ACHN (cell line): ENCODE measurements around the gene UGT2B10.
"Not testable (repeated sequence)": the region's sequence is repeated elsewhere in the genome, so short reads cannot be mapped to it uniquely, and the experiment has no call there.

Source experiments
- DNase-seq: peaks from one replicate; pipeline ENCODE4 v3.0.0-alpha.2; 2015
- in situ Hi-C: cut with HindIII; loops from 2 replicates; pipeline ENCODE4 v1.10.0; 2017; ENCODE audit warnings: low sequenced_read_pairs, low pct_ligation_motif_present, low pct_unique_long_range_greater_than_20kb

The UGT2B10 gene

GRCh38 chr4:68815617-68816409 is at the start of gene UGT2B10:
TSS of gene UGT2B10 (plus strand) at chr4:68815994. CDS start at chr4:68816020, 26 bp downstream.
- in situ Hi-C loops, DNase-seq: not testable (repeated sequence)

GRCh38 chr4:68771836-68772235 is 44.0 kb upstream of the UGT2B10 start:
- DNase-seq, in situ Hi-C loops: not testable (repeated sequence)

- in situ Hi-C loops: no loop called here
- DNase-seq: no peak
Observed at GRCh38 chr4:68773699-68774098, 42.1 kb upstream of the UGT2B10 start.

- in situ Hi-C loops: no loop called here
Observed at GRCh38 chr4:68780232-68780631, 35.6 kb upstream of the UGT2B10 start.

GRCh38 chr4:68797048-68797447 is 18.7 kb upstream of the UGT2B10 start:
- no peak for DNase-seq
- in situ Hi-C loops: no loop called here

More at GRCh38 chr4:68780232-68780631, 35.6 kb upstream of the UGT2B10 start:
- no peak for DNase-seq

GRCh38 chr4:68797618-68798017 is 18.2 kb upstream of the UGT2B10 start:
- in situ Hi-C loops: no loop called here
- no peak for DNase-seq

GRCh38 chr4:68803013-68803412 is 12.8 kb upstream of the UGT2B10 start:
- DNase-seq: no peak
- in situ Hi-C loops: no loop called here

- DNase-seq: no peak
- in situ Hi-C loops: no loop called here
Observed at GRCh38 chr4:68808060-68808459, 7.7 kb upstream of the UGT2B10 start.

GRCh38 chr4:68810919-68811318 is 4.9 kb upstream of the UGT2B10 start:
- DNase-seq: no peak
- in situ Hi-C loops: no loop called here

GRCh38 chr4:68816410-68817265 is 844 bp downstream of the UGT2B10 start:
- in situ Hi-C loops: not testable (repeated sequence)

GRCh38 chr4:68817386-68817785 is 1.6 kb downstream of the UGT2B10 start:
- in situ Hi-C loops: no loop called here
- no peak for DNase-seq

More at GRCh38 chr4:68816410-68817265, 844 bp downstream of the UGT2B10 start:
- DNase-seq: not testable (repeated sequence)

- in situ Hi-C loops: not testable (repeated sequence)
Observed at GRCh38 chr4:68818030-68818462, 2.3 kb downstream of the UGT2B10 start.

GRCh38 chr4:68831642-68832041 is 15.8 kb downstream of the UGT2B10 start:
- DNase-seq: no peak
- in situ Hi-C loops: no loop called here

More at GRCh38 chr4:68818030-68818462, 2.3 kb downstream of the UGT2B10 start:
- DNase-seq: not testable (repeated sequence)

GRCh38 chr4:68850293-68850692 is 34.5 kb downstream of the UGT2B10 start:
- no peak for DNase-seq
- in situ Hi-C loops: no loop called here

- in situ Hi-C loops: no loop called here
- no peak for DNase-seq
Observed at GRCh38 chr4:68855771-68856170, 40.0 kb downstream of the UGT2B10 start.

- DNase-seq: no peak
- in situ Hi-C loops: no loop called here
Observed at GRCh38 chr4:68858039-68858438, 42.2 kb downstream of the UGT2B10 start.

GRCh38 chr4:68859655-68860054 is 43.9 kb downstream of the UGT2B10 start:
- in situ Hi-C loops: no loop called here
- no peak for DNase-seq

GRCh38 chr4:68861057-68861456 is 45.3 kb downstream of the UGT2B10 start:
- in situ Hi-C loops: no loop called here
- no peak for DNase-seq

- in situ Hi-C loops: no loop called here
- DNase-seq: no peak
Observed at GRCh38 chr4:68864438-68865187, 48.8 kb downstream of the UGT2B10 start.
